Ishikawa (cell line): ENCODE results near the gene DCBLD1.

Experiments
- CEBPB ChIP-seq: IDR thresholded peaks from 2 replicates; pipeline ENCODE4 v1.6.1; 2012
- CREB1 ChIP-seq: IDR thresholded peaks from 2 replicates; pipeline ENCODE4 v1.6.1; 2012; ENCODE audit warnings: low read depth
- EGR1 ChIP-seq: IDR thresholded peaks from 2 replicates; pipeline ENCODE4 v1.6.1; 2012
- EP300 ChIP-seq: IDR thresholded peaks from 2 replicates; pipeline ENCODE4 v1.6.1; 2012; ENCODE audit warnings: borderline replicate concordance
- FOXM1 ChIP-seq: IDR thresholded peaks from 2 replicates; pipeline ENCODE4 v1.6.1; 2012; ENCODE audit warnings: low read depth, borderline replicate concordance
- NFIC ChIP-seq: IDR thresholded peaks from 2 replicates; pipeline ENCODE4 v1.6.1; 2012
- RAD21 ChIP-seq: IDR thresholded peaks from 2 replicates; pipeline ENCODE4 v1.6.1; 2012; ENCODE audit warnings: low read depth
- TAF1 ChIP-seq: IDR thresholded peaks from 2 replicates; pipeline ENCODE4 v1.6.1; 2012; ENCODE audit warnings: low read depth, mild to moderate bottlenecking
- TCF12 ChIP-seq: IDR thresholded peaks from 2 replicates; pipeline ENCODE4 v1.6.1; 2012; ENCODE audit warnings: low read depth
- TEAD4 ChIP-seq: IDR thresholded peaks from 2 replicates; pipeline ENCODE4 v1.6.1; 2012
- YY1 ChIP-seq: IDR thresholded peaks from 2 replicates; pipeline ENCODE4 v1.6.1; 2012; ENCODE audit warnings: low read depth
- ZBTB7A ChIP-seq: IDR thresholded peaks from 2 replicates; pipeline ENCODE4 v1.6.1; 2012; ENCODE audit warnings: low read depth
- TF ChIP-seq, protein P1 (sequence below): IDR thresholded peaks from 2 replicates; pipeline ENCODE4 v1.6.1; 2012
- TF ChIP-seq, protein P2 (sequence below): IDR thresholded peaks from 2 replicates; pipeline ENCODE4 v1.6.1; 2012; ENCODE audit warnings: low read depth, mild to moderate bottlenecking
- TF ChIP-seq, protein P3 (sequence below): IDR thresholded peaks from 2 replicates; pipeline ENCODE4 v1.6.1; 2012

DCBLD1 gene

DNA sequence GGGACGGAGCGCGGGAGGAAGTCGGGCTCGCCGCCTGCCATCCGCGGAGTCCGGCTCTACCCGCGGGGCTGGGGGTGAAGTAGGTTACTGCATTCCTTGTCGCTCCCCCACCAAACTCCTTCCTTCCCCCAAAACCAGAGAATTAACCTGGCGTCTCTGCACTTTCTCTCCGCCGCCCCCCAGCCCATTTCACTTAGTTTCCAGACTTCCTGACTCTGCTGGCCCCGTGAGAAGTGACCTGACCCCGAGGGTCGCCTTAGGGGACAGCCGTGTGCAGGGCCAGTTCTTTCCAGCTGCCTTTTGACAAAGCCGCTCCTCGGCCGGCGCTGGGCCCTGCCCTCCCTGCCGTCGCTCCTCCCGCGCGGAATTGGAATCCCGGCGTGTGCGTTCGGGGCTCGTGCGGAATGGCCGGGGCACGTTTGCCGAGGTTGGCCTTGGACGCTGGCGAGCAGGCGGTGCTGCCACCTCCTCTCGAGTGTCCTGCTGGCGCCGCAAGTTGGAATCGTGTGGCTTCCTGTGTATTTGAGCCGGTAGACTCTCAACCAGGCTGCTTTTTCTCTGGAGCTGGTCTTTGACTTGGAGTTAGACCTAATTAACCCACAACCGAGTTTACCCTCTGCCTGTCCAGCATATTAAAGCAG is 650 bp downstream of the DCBLD1 start:
- TF ChIP-seq, protein P1, sequence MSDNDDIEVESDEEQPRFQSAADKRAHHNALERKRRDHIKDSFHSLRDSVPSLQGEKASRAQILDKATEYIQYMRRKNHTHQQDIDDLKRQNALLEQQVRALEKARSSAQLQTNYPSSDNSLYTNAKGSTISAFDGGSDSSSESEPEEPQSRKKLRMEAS: peak; percentile 89
- TF ChIP-seq TCF12 (no peak), YY1 (peak; percentile 56)

DNA sequence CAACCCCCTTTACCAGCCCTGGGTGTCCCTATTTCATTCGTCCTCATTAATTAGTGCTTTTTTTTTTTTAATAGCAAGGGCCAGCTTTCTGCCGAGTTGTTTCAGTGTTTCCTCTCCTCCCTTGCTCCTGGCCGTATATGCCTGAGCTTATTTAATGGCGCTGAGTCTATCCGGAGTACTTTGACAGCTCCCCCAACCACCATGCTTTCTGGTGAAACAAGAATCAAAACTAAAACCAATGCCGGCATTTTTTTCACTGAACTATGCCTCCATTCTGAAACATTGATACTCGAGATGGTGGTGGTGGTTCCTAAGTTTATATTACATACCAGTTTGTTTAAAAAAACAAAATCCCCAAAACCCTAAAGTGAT is 1.2 kb downstream of the DCBLD1 start:
- peak; percentile 59; the same call in 1 of the 2 replicates for TF ChIP-seq YY1
- no peak for TF ChIP-seq TEAD4
- TF ChIP-seq CEBPB: no peak
- no peak for TF ChIP-seq NFIC
- no peak for TF ChIP-seq TCF12
- TF ChIP-seq, protein P2, sequence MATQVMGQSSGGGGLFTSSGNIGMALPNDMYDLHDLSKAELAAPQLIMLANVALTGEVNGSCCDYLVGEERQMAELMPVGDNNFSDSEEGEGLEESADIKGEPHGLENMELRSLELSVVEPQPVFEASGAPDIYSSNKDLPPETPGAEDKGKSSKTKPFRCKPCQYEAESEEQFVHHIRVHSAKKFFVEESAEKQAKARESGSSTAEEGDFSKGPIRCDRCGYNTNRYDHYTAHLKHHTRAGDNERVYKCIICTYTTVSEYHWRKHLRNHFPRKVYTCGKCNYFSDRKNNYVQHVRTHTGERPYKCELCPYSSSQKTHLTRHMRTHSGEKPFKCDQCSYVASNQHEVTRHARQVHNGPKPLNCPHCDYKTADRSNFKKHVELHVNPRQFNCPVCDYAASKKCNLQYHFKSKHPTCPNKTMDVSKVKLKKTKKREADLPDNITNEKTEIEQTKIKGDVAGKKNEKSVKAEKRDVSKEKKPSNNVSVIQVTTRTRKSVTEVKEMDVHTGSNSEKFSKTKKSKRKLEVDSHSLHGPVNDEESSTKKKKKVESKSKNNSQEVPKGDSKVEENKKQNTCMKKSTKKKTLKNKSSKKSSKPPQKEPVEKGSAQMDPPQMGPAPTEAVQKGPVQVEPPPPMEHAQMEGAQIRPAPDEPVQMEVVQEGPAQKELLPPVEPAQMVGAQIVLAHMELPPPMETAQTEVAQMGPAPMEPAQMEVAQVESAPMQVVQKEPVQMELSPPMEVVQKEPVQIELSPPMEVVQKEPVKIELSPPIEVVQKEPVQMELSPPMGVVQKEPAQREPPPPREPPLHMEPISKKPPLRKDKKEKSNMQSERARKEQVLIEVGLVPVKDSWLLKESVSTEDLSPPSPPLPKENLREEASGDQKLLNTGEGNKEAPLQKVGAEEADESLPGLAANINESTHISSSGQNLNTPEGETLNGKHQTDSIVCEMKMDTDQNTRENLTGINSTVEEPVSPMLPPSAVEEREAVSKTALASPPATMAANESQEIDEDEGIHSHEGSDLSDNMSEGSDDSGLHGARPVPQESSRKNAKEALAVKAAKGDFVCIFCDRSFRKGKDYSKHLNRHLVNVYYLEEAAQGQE: no peak
- TF ChIP-seq, protein P3, sequence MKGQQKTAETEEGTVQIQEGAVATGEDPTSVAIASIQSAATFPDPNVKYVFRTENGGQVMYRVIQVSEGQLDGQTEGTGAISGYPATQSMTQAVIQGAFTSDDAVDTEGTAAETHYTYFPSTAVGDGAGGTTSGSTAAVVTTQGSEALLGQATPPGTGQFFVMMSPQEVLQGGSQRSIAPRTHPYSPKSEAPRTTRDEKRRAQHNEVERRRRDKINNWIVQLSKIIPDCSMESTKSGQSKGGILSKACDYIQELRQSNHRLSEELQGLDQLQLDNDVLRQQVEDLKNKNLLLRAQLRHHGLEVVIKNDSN: no peak
- no peak for TF ChIP-seq RAD21

DNA sequence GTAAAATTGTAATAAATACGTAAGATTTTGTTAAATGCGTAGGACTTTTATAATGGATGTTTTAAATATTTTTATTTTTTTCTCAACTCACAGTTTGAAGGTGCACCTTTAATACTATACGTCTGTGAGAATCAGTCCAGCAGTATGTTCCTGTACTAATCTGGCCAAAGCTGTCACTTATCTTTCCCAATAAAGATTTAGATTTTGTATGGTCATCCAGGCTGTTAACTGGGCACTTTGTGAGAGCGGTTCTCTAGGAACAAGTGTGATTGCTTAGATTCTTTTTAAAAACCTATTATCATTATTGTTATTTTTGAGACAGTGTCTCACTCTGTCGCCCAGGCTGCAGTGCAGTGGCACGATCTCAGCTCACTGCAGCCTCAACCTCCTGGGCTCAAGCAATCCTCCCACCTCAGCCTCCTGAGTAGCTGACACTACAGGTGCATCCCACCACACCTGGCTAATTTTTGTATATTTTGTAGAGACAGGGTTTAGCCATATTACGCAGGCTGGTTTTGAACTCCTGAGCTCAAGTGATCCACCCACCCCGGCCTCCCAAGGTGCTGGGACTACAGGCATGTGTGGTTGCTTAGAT is 1.7 kb downstream of the DCBLD1 start:
- TF ChIP-seq TAF1 (no peak), ZBTB7A (no peak), YY1 (no peak), NFIC (no peak), TCF12 (no peak), FOXM1 (no peak), TEAD4 (no peak), CREB1 (no peak), EGR1 (no peak), RAD21 (no peak), CEBPB (no peak), EP300 (no peak)
- TF ChIP-seq, protein P1: no peak
- TF ChIP-seq, protein P3: no peak
- TF ChIP-seq, protein P2: no peak

DNA sequence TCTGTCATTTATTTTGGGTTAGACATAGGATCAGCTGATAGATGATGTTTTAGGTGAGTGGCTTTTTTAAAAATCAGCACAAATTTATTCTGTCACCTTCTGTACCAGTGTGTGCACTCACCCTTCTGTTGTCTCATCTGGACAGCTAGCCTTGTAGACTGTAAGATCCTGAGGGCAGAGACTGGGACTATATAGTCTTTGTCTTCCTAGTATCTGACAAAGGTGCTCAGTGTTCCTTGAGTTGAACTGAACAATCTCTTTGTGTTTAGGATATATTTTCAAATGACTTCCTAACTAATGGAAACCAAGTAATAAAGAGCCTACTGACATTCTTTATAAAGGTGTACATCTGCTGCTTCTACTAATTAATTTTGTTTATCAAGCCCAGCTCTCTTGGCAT is 3.0 kb downstream of the DCBLD1 start:
- TF ChIP-seq, protein P2: no peak
- TF ChIP-seq EP300 (no peak), TCF12 (no peak), ZBTB7A (no peak), FOXM1 (no peak), TEAD4 (no peak), TAF1 (no peak), EGR1 (no peak), NFIC (no peak), YY1 (no peak), CREB1 (no peak), CEBPB (no peak), RAD21 (no peak)
- TF ChIP-seq, protein P1: no peak
- TF ChIP-seq, protein P3: no peak
